ENCODE results near the gene CTNNA3.
"Not testable (repeated sequence)": the region's sequence is repeated elsewhere in the genome, so short reads cannot be mapped to it uniquely, and the experiment has no call there.

CTNNA3 gene

GRCh38 chr10:67211680-67212079 is 484.3 kb downstream of the CTNNA3 start:
- no peak for DNase-seq (ENCODE audit: low read depth in 1 of 2, low spot score in 1 of 2)
- in situ Hi-C loops (cut with HindIII; ENCODE audit: low pct_unique_long_range_greater_than_20kb, low sequenced_read_pairs): no loop called here
- TF ChIP-seq JUND (IDR thresholded peaks at IDR 0.05; ENCODE audit: low read depth): no peak

- DNase-seq (ENCODE audit: low read depth in 1 of 2, low spot score in 1 of 2); in situ Hi-C loops (cut with HindIII; ENCODE audit: low pct_unique_long_range_greater_than_20kb, low sequenced_read_pairs): not testable (repeated sequence)
Observed at GRCh38 chr10:67207923-67208322, 488.1 kb downstream of the CTNNA3 start.

GRCh38 chr10:67200913-67201564 is 495.0 kb downstream of the CTNNA3 start:
- DNase-seq (ENCODE audit: low read depth in 1 of 2, low spot score in 1 of 2): no peak
- in situ Hi-C loops (cut with HindIII; ENCODE audit: low pct_unique_long_range_greater_than_20kb, low sequenced_read_pairs): no loop called here
- no peak for TF ChIP-seq JUND (IDR thresholded peaks at IDR 0.05; ENCODE audit: low read depth)

- TF ChIP-seq JUND (IDR thresholded peaks at IDR 0.05; ENCODE audit: low read depth): no peak
- DNase-seq (ENCODE audit: low read depth in 1 of 2, low spot score in 1 of 2): no peak
- in situ Hi-C loops (cut with HindIII; ENCODE audit: low pct_unique_long_range_greater_than_20kb, low sequenced_read_pairs): no loop called here
Observed at GRCh38 chr10:67175354-67175753, 520.6 kb downstream of the CTNNA3 start.

- in situ Hi-C loops (cut with HindIII; ENCODE audit: low pct_unique_long_range_greater_than_20kb, low sequenced_read_pairs): no loop called here
- TF ChIP-seq JUND (IDR thresholded peaks at IDR 0.05; ENCODE audit: low read depth): no peak
- no peak for DNase-seq (ENCODE audit: low read depth in 1 of 2, low spot score in 1 of 2)
Observed at GRCh38 chr10:67173787-67174186, 522.2 kb downstream of the CTNNA3 start.

- no peak for TF ChIP-seq JUND (IDR thresholded peaks at IDR 0.05; ENCODE audit: low read depth)
- no peak for DNase-seq (ENCODE audit: low read depth in 1 of 2, low spot score in 1 of 2)
- in situ Hi-C loops (cut with HindIII; ENCODE audit: low pct_unique_long_range_greater_than_20kb, low sequenced_read_pairs): no loop called here
Observed at GRCh38 chr10:67171970-67172369, 524.0 kb downstream of the CTNNA3 start.

- in situ Hi-C loops (cut with HindIII; ENCODE audit: low pct_unique_long_range_greater_than_20kb, low sequenced_read_pairs): no loop called here
- peak; percentile 61 for TF ChIP-seq JUND (IDR thresholded peaks at IDR 0.05; ENCODE audit: low read depth)
- DNase-seq (ENCODE audit: low read depth in 1 of 2, low spot score in 1 of 2): peak in 1 of 2 experiments; percentile 83
Observed at GRCh38 chr10:67156239-67156638, 539.8 kb downstream of the CTNNA3 start.

- DNase-seq (ENCODE audit: low read depth in 1 of 2, low spot score in 1 of 2): no peak
- in situ Hi-C loops (cut with HindIII; ENCODE audit: low pct_unique_long_range_greater_than_20kb, low sequenced_read_pairs): no loop called here
- no peak for TF ChIP-seq JUND (IDR thresholded peaks at IDR 0.05; ENCODE audit: low read depth)
Observed at GRCh38 chr10:67151471-67151870, 544.5 kb downstream of the CTNNA3 start.

- DNase-seq (ENCODE audit: low read depth in 1 of 2, low spot score in 1 of 2): no peak
- no peak for TF ChIP-seq JUND (IDR thresholded peaks at IDR 0.05; ENCODE audit: low read depth)
- in situ Hi-C loops (cut with HindIII; ENCODE audit: low pct_unique_long_range_greater_than_20kb, low sequenced_read_pairs): no loop called here
Observed at GRCh38 chr10:67144530-67144929, 551.5 kb downstream of the CTNNA3 start.

GRCh38 chr10:67141300-67141699 is 554.7 kb downstream of the CTNNA3 start:
- in situ Hi-C loops (cut with HindIII; ENCODE audit: low pct_unique_long_range_greater_than_20kb, low sequenced_read_pairs): no loop called here
- no peak for DNase-seq (ENCODE audit: low read depth in 1 of 2, low spot score in 1 of 2)
- no peak for TF ChIP-seq JUND (IDR thresholded peaks at IDR 0.05; ENCODE audit: low read depth)

GRCh38 chr10:67140641-67141040 is 555.4 kb downstream of the CTNNA3 start:
- no peak for TF ChIP-seq JUND (IDR thresholded peaks at IDR 0.05; ENCODE audit: low read depth)
- in situ Hi-C loops (cut with HindIII; ENCODE audit: low pct_unique_long_range_greater_than_20kb, low sequenced_read_pairs): no loop called here
- DNase-seq (ENCODE audit: low read depth in 1 of 2, low spot score in 1 of 2): no peak

GRCh38 chr10:67127441-67127840 is 568.6 kb downstream of the CTNNA3 start:
- TF ChIP-seq JUND (IDR thresholded peaks at IDR 0.05; ENCODE audit: low read depth): no peak
- in situ Hi-C loops (cut with HindIII; ENCODE audit: low pct_unique_long_range_greater_than_20kb, low sequenced_read_pairs): no loop called here
- DNase-seq (ENCODE audit: low read depth in 1 of 2, low spot score in 1 of 2): no peak

- no peak for DNase-seq (ENCODE audit: low read depth in 1 of 2, low spot score in 1 of 2)
- in situ Hi-C loops (cut with HindIII; ENCODE audit: low pct_unique_long_range_greater_than_20kb, low sequenced_read_pairs): no loop called here
- no peak for TF ChIP-seq JUND (IDR thresholded peaks at IDR 0.05; ENCODE audit: low read depth)
Observed at GRCh38 chr10:67119651-67120050, 576.3 kb downstream of the CTNNA3 start.

- DNase-seq (ENCODE audit: low read depth in 1 of 2, low spot score in 1 of 2): no peak
- no peak for TF ChIP-seq JUND (IDR thresholded peaks at IDR 0.05; ENCODE audit: low read depth)
- in situ Hi-C loops (cut with HindIII; ENCODE audit: low pct_unique_long_range_greater_than_20kb, low sequenced_read_pairs): no loop called here
Observed at GRCh38 chr10:67115972-67116371, 580.0 kb downstream of the CTNNA3 start.
